Measurements from ENCODE around the gene SPRR2E.
"Not testable (repeated sequence)": the region's sequence is repeated elsewhere in the genome, so short reads cannot be mapped to it uniquely, and the experiment has no call there.

SPRR2E gene

GRCh38 chr1:153058826-153059784 lies 35.2 kb downstream of the SPRR2E start:
- no peak for DNase-seq (ENCODE audit: low spot score)

DNA sequence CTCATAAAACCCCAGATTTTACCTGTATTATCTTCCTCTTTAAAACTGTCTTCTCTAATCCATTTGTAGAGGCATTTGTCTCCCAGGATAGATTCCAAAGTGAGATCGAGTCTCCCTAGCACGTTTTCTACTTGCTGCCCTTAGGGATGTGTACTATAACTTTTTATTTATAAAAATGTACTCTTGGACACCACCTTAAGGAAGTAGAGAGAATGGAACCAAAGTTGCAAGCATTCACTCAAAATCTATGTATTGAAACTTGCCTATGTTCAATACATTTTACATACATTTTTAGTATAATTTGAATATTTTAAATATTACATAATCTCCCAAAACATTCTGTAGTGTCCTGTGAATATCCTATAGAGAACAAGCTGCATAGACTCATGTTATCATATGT lies 36.2 kb downstream of the SPRR2E start:
- no peak for DNase-seq (ENCODE audit: low spot score)

DNA sequence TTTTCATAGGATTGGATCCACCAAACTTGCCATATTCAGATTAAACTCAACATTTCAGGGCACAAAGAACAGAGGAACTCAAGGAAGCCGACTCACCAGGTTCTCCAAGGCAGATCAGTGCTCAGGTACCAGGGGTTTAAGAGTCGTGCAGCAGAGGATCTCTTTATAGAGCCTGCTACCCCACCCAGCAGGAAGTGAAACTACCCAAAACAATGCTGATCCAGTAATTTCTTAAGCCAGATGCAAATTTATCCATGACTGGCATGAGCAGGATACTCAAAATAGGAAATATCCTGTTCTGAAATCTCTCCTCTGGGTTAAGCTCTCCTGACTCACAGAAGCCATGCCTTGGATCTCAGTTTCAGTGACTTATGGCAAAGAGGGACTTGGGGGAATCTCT lies 37.0 kb downstream of the SPRR2E start, which contains the start of gene SPRR2A:
SPRR2A (minus strand) TSS at position 138 of the 400 bp plus-strand sequence. CDS start 777 bp downstream, outside the sequence.
- DNase-seq (ENCODE audit: low spot score) = no peak

DNA sequence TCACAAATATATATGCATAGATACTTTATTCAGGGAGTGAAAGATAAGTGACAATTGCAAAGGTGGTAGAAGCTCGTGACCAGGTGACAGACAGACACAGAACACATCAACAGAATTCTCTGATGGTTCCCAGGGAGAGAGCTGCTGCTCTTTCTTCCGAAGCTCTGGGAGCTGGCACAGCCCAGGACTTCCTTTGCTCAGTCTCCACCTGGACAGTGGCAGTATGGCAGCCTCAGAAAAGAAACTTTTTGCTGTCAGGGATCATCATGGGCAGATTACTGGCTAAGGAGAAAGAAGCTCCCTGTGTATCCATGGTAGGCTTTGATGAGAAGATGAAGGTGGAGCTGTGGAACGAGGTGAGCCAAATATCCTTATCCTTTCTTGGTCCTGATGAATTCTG lies 38.2 kb downstream of the SPRR2E start:
- not testable (repeated sequence) for DNase-seq (ENCODE audit: low spot score)

GRCh38 chr1:153049211-153049610 lies 45.1 kb downstream of the SPRR2E start:
- no peak for DNase-seq (ENCODE audit: low spot score)

Measured in cerebellar cortex (tissue), 1 donor.